Hepatocyte (in vitro differentiated cells): ENCODE data around the gene CD200. TPM values are rescaled to one million over a fixed set of nuclear protein-coding genes. Genes with fewer than 3 reads are reported as not detected.

Experiments used
- DNase-seq: peaks from one replicate; pipeline ENCODE4 v3.0.0-alpha.2; 2016; ENCODE audit warnings: low spot score
- H2AFZ ChIP-seq: fragments of 200-600 bp; sonication (generic); 2 replicates; pipeline ENCODE4 v1.6.0; 2016; ENCODE audit warnings: antibody characterized with exemption, mild to moderate bottlenecking
- H3K27ac ChIP-seq: fragments of 200-600 bp; sonication (generic); 2 replicates; pipeline ENCODE4 v1.5.1; 2016; ENCODE audit warnings: mild to moderate bottlenecking
- H3K27me3 ChIP-seq: fragments of 200-600 bp; sonication (generic); 2 replicates; pipeline ENCODE4 v1.6.1; 2016
- H3K36me3 ChIP-seq: fragments of 200-600 bp; sonication (generic); replicated peaks from 2 replicates; pipeline ENCODE4 v1.5.1; 2016; ENCODE audit warnings: low read depth; ENCODE audit not compliant: insufficient read depth
- H3K4me1 ChIP-seq: fragments of 200-600 bp; sonication (generic); 2 replicates; pipeline ENCODE4 v1.5.1; 2016; ENCODE audit warnings: mild to moderate bottlenecking, moderate library complexity; ENCODE audit not compliant: insufficient read depth
- H3K4me2 ChIP-seq: fragments of 200-600 bp; sonication (generic); 2 replicates; pipeline ENCODE4 v1.6.0; 2016
- H3K4me3 ChIP-seq: fragments of 200-600 bp; sonication (generic); 2 replicates; pipeline ENCODE4 v1.5.1; 2016; ENCODE audit warnings: mild to moderate bottlenecking
- H3K79me2 ChIP-seq: fragments of 200-600 bp; sonication (generic); 2 replicates; pipeline ENCODE4 v1.6.0; 2017; ENCODE audit warnings: mild to moderate bottlenecking
- H3K9me2 ChIP-seq: fragments of 200-600 bp; sonication (generic); replicated peaks from 2 replicates; pipeline ENCODE4 v1.6.0; 2017; ENCODE audit warnings: mild to moderate bottlenecking; ENCODE audit not compliant: insufficient read depth
- H3K9me3 ChIP-seq: fragments of 200-600 bp; sonication (generic); 2 replicates; pipeline ENCODE4 v1.5.1; 2016; ENCODE audit warnings: low read depth, mild to moderate bottlenecking
- H4K20me1 ChIP-seq: fragments of 200-600 bp; sonication (generic); 2 replicates; pipeline ENCODE4 v1.6.0; 2016; ENCODE audit warnings: mild to moderate bottlenecking; ENCODE audit not compliant: insufficient read depth, poor library complexity, severe bottlenecking
- EZH2 ChIP-seq: fragments of 200-600 bp; sonication (generic); IDR thresholded peaks from 2 replicates; pipeline ENCODE4 v1.6.1; 2016; ENCODE audit warnings: antibody characterized with exemption, mild to moderate bottlenecking, borderline replicate concordance
- EZH2phosphoT487 ChIP-seq: fragments of 200-600 bp; sonication (generic); IDR thresholded peaks from one replicate; pipeline ENCODE4 v1.6.1; 2018; ENCODE audit warnings: antibody characterized with exemption, mild to moderate bottlenecking, low read depth, moderate library complexity; ENCODE audit not compliant: unreplicated experiment, severe bottlenecking
- WGBS: methylation state at CpG from one replicate; pipeline ENCODE4 v1.1.6; 2016; ENCODE audit warnings: low lambda C conversion rate; ENCODE audit errors: missing lambda C conversion rate; 5-methylcytosine and 5-hydroxymethylcytosine counted together
- polyA plus RNA-seq: library from polyadenylated mRNA; unstranded; fragments of >200 nt; fragmentation: Nextera tagmentation; extraction: Ambion mirVana; gene quantifications from 2 replicates; pipeline ENCODE4 v1.2.1, GENCODE V29; 2016
- total RNA-seq: library from RNA; depleted of rRNA; stranded (reverse); fragments of >200 nt; gene quantifications from 2 replicates; pipeline ENCODE4 v1.2.3, GENCODE V29; 2014
- TF ChIP-seq, protein P1 (sequence below): fragments of 200-600 bp; sonication (generic); IDR thresholded peaks from 2 replicates; pipeline ENCODE4 v1.5.1; 2016; ENCODE audit warnings: antibody characterized with exemption, mild to moderate bottlenecking; ENCODE audit not compliant: poor library complexity

CD200 gene
- total and polyA plus RNA-seq, 2 experiments from 2014 or later, result 12.6 to 16.8 TPM

DNA sequence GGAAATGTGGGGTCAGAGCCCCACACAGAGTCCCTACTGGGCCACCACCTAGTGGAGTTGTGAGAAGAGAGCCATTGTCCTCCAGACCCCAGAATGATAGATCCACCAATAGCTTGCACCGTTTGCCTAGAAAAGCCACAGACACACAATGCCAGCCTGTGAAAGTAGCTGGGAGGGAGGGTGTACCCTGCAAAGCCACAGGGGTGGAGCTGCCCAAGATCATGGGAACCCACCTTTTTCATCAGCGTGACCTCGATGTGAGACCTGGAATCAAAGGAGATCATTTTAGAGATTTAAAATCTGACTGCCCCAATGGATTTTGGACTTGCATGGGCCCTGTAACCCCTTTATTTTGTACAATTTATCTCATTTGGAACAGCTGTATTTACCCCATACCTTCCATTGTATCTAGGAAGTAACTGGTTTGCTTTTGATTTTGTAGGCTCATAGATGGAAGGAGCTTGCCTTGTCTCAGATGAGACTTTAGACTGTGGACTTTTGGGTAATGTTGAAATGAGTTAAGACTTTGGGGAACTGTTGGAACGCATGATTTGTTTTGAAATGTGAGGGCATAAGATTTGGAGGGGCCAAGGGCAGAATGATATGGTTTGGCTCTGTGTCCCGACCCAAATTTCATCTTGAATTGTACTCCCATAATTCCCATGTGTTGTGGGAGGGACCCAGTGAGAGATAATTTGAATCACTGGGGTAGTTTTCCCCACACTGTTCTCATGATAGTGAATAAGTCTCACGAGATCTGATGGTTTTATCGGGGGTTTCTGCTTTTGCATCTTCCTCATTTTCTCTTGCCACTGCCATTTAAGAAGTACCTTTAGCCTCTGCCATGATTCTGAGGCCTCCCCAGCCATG, 49.0 kb downstream of the CD200 start:
- Histone ChIP-seq H3K79me2 (no peaks in the 10 kb centered on the region), H3K4me3 (no peak overlapping the region), H3K9me3 (no peaks in the 10 kb centered on the region), H3K4me2 (no peak overlapping the region), H4K20me1 (no peaks in the 10 kb centered on the region), H3K27me3 (no peaks in the 10 kb centered on the region), H2AFZ (no peak overlapping the region), H3K9me2 (no peaks in the 10 kb centered on the region), H3K27ac (no peak overlapping the region), H3K4me1 (peaks cover 6% of the 10 kb centered on the region), H3K36me3 (no peaks in the 10 kb centered on the region)
- TF ChIP-seq, protein P1, sequence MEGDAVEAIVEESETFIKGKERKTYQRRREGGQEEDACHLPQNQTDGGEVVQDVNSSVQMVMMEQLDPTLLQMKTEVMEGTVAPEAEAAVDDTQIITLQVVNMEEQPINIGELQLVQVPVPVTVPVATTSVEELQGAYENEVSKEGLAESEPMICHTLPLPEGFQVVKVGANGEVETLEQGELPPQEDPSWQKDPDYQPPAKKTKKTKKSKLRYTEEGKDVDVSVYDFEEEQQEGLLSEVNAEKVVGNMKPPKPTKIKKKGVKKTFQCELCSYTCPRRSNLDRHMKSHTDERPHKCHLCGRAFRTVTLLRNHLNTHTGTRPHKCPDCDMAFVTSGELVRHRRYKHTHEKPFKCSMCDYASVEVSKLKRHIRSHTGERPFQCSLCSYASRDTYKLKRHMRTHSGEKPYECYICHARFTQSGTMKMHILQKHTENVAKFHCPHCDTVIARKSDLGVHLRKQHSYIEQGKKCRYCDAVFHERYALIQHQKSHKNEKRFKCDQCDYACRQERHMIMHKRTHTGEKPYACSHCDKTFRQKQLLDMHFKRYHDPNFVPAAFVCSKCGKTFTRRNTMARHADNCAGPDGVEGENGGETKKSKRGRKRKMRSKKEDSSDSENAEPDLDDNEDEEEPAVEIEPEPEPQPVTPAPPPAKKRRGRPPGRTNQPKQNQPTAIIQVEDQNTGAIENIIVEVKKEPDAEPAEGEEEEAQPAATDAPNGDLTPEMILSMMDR, result no peak
- TF ChIP-seq EZH2phosphoT487 (no peak), EZH2 (no peak)
- WGBS, result 77% methylated on average over 7 of the region's 7 CpGs
- no peak for DNase-seq

DNA sequence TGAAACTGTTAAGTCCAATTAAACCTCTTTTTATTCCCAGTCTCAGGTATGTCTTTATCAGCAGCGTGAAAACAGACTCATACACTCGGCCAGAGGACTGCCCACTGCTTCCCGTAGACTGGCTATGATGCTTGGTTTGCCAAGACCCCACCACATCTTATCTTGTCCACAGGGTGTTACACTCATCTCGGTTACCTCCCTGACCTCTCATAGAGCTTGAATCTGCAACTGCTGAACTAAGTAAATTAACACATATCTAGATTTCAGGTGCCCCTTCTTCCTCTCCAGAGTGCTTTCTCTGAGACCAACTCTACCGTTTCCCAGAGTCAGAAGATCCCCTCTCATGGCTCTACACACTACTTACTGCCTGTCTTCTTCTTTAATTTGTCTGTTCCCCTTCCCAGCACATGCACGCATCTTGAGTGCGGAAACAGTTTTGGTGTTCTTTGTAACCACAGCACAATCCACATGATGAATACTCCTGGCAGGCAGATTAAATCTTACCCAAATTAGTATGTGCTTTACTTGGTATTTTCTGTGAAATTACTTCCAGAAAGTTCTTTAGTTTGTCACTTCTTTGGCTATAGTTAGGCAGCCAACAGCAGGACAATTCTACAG, 49.7 kb downstream of the CD200 start:
- no peak for DNase-seq
- no peaks in the 10 kb centered on the region for H3K79me2 ChIP-seq
- peaks cover 4% of the 10 kb centered on the region for H3K4me1 ChIP-seq
- no peaks in the 10 kb centered on the region for H4K20me1 ChIP-seq
- H3K36me3 ChIP-seq, result no peaks in the 10 kb centered on the region
- H3K27ac ChIP-seq, result no peak overlapping the region
- no peaks in the 10 kb centered on the region for H3K9me3 ChIP-seq
- TF ChIP-seq EZH2, result no peak
- TF ChIP-seq, protein P1, result no peak
- TF ChIP-seq EZH2phosphoT487, result no peak
- H3K4me2 ChIP-seq, result no peak overlapping the region
- no peak overlapping the region for H3K4me3 ChIP-seq
- 92% methylated on average over 7 of the region's 7 CpGs for WGBS
- H3K27me3 ChIP-seq, result no peaks in the 10 kb centered on the region
- no peaks in the 10 kb centered on the region for H3K9me2 ChIP-seq
- no peak overlapping the region for H2AFZ ChIP-seq

DNA sequence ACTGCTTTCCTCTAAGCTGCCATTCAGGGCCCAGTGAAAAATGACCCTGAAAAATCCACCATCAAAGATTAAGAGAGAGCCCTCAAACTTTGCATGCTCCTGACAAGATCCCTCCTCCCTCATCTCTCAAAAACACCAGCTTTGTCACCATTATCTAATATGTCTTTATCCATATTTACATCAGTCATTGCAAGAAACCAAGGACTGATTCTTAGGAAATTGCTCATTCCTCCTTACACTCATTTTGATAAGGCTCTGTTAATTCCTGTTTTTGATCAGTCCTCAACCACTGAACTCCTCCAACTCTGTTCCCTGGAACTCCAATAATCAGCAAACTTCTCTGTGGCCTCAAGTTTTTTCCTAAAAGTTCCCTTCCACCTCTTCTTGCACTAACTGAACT, 51.8 kb downstream of the CD200 start:
- Histone ChIP-seq H3K4me3 (no peak overlapping the region), H3K79me2 (no peaks in the 10 kb centered on the region), H3K9me2 (no peaks in the 10 kb centered on the region), H3K27ac (no peak overlapping the region), H4K20me1 (no peaks in the 10 kb centered on the region), H2AFZ (no peak overlapping the region), H3K36me3 (no peaks in the 10 kb centered on the region), H3K27me3 (no peaks in the 10 kb centered on the region), H3K4me2 (no peak overlapping the region), H3K4me1 (no peaks in the 10 kb centered on the region), H3K9me3 (no peaks in the 10 kb centered on the region)
- no peak for DNase-seq
- TF ChIP-seq EZH2 (no peak), EZH2phosphoT487 (no peak)
- TF ChIP-seq, protein P1, result no peak
